ENCODE results near the gene SRD5A3.

DNA sequence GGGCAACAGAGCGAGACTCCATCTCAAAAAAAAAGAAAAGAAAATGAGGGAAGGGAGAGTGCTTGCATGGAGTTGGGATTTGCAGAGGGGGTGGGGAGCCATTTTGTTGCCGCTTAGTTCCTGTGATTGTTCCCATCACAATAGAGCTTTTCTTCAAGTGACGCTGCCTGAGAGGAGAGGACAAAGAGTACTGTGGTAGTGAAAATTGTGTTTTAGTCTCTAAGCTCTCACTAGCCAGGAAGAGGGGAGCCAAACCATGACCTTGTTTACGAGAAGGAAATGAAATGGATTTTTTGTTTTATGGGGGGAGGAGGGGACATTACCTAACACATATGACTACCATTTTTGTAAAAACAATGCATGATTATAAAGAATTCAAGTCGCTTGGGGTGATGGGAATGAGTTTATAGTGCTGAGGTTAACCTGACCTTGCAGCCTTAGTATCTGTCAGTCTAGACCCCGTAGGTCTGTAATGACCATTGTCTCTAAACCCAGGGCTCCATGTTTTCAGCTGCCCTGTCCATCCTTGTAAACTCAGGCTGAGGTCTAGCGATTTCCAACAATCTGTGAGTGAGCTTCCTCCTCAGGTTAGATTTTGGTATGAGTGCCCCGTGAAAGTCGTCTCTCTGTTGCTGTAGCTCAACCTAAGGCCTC is 18.8 kb downstream of the SRD5A3 start:
- TF ChIP-seq, protein P1, sequence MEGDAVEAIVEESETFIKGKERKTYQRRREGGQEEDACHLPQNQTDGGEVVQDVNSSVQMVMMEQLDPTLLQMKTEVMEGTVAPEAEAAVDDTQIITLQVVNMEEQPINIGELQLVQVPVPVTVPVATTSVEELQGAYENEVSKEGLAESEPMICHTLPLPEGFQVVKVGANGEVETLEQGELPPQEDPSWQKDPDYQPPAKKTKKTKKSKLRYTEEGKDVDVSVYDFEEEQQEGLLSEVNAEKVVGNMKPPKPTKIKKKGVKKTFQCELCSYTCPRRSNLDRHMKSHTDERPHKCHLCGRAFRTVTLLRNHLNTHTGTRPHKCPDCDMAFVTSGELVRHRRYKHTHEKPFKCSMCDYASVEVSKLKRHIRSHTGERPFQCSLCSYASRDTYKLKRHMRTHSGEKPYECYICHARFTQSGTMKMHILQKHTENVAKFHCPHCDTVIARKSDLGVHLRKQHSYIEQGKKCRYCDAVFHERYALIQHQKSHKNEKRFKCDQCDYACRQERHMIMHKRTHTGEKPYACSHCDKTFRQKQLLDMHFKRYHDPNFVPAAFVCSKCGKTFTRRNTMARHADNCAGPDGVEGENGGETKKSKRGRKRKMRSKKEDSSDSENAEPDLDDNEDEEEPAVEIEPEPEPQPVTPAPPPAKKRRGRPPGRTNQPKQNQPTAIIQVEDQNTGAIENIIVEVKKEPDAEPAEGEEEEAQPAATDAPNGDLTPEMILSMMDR (IDR thresholded peaks at IDR 0.05; ENCODE audit: low read depth, low read length), result no peak
- no peak for TF ChIP-seq EZH2phosphoT487 (IDR thresholded peaks at IDR 0.05; ENCODE audit: low read depth)
